Esophagus (tissue), 2 donors: Measurements from ENCODE around the gene ZNF783. TPM values are rescaled to one million over a fixed set of nuclear protein-coding genes. Genes with fewer than 3 reads are reported as not detected.

Experiments
- H3K27ac ChIP-seq, 2 donors: one replicate each; pipeline ENCODE4 v1.5.1; 2013; ENCODE audit warnings: low read depth in 2 of 2, mild to moderate bottlenecking in 2 of 2, inconsistent platforms in 1 of 2, low read length in 1 of 2, moderate library complexity in 1 of 2
- H3K27me3 ChIP-seq, 2 donors: one replicate each; pipeline ENCODE4 v1.6.1; 2013; ENCODE audit warnings: low read length in 2 of 2, control low read depth in 1 of 2, mild to moderate bottlenecking in 1 of 2; ENCODE audit not compliant: insufficient read depth in 2 of 2, control insufficient read depth in 1 of 2
- H3K36me3 ChIP-seq, 2 donors: one replicate each; pipeline ENCODE4 v1.6.1; 2013; ENCODE audit warnings: low read length in 1 of 2; ENCODE audit not compliant: control insufficient read depth in 2 of 2, insufficient read depth in 2 of 2
- H3K4me1 ChIP-seq, 2 donors: one replicate each; pipeline ENCODE4 v1.6.1; 2013; ENCODE audit warnings: low read length in 1 of 2; ENCODE audit not compliant: control insufficient read depth in 2 of 2, insufficient read depth in 2 of 2
- H3K4me3 ChIP-seq, 2 donors: one replicate each; pipeline ENCODE4 v1.5.1; 2013; ENCODE audit warnings: low read length in 2 of 2, mild to moderate bottlenecking in 2 of 2, low read depth in 1 of 2, moderate library complexity in 1 of 2
- H3K9me3 ChIP-seq, 2 donors: one replicate each; pipeline ENCODE4 v1.6.1; 2013; ENCODE audit warnings: mild to moderate bottlenecking in 2 of 2, low read depth in 1 of 2, low read length in 1 of 2, moderate library complexity in 1 of 2; ENCODE audit not compliant: control insufficient read depth in 2 of 2, insufficient read depth in 1 of 2
- WGBS, 2 donors: extraction: QIAGEN DNeasy Blood & Tissue Kit; methylation state at CpG; one replicate each; pipeline ENCODE4 v1.1.7; 2013; 5-methylcytosine and 5-hydroxymethylcytosine counted together
- polyA plus RNA-seq, 2 donors: library from polyadenylated mRNA; stranded (reverse); fragments of 200-250 nt; gene quantifications; one replicate each; pipeline ENCODE4 v1.2.3, GENCODE V29; 2013
- donor health status: healthy with polysubstance abuse.
- donor health status: Bipolar disorder and iron deficiency.

The ZNF783 gene
- polyA plus RNA-seq, 2 donors, result 4.2 to 7.9 TPM

- WGBS, 2 donors, result 94 to 96% methylated on average over 11 of the region's 11 CpGs
- peaks cover 10 to 36% of the 10 kb centered on the region in 2 donors for H3K36me3 ChIP-seq
Observed at GRCh38 chr7:149278396-149278795, 16.4 kb downstream of the ZNF783 start.

GRCh38 chr7:149279111-149279743, 17.2 kb downstream of the ZNF783 start:
- no peaks in the 10 kb centered on the region for H3K27me3 ChIP-seq
- H3K27ac ChIP-seq, result no peak overlapping the region
- H3K36me3 ChIP-seq, result peaks cover 10 to 36% of the 10 kb centered on the region in 2 donors
- no peaks in the 10 kb centered on the region for H3K4me1 ChIP-seq
- H3K4me3 ChIP-seq, result no peak overlapping the region
- 93 to 96% methylated on average over 17 of the region's 17 CpGs for WGBS, 2 donors
- no peaks in the 10 kb centered on the region for H3K9me3 ChIP-seq

More at GRCh38 chr7:149278396-149278795, 16.4 kb downstream of the ZNF783 start:
- no peaks in the 10 kb centered on the region for H3K9me3 ChIP-seq
- H3K27ac ChIP-seq, result no peak overlapping the region
- H3K4me3 ChIP-seq, result no peak overlapping the region
- no peaks in the 10 kb centered on the region for H3K4me1 ChIP-seq
- H3K27me3 ChIP-seq, result no peaks in the 10 kb centered on the region

GRCh38 chr7:149280151-149280550, 18.2 kb downstream of the ZNF783 start:
- H3K36me3 ChIP-seq, result peaks cover 10 to 36% of the 10 kb centered on the region in 2 donors
- 88 to 100% methylated on average over 3 to 7 of the region's 9 CpGs for WGBS, 2 donors

GRCh38 chr7:149280661-149281507, 18.9 kb downstream of the ZNF783 start:
- 91 to 94% methylated on average over 8 of the region's 8 CpGs for WGBS, 2 donors
- peaks cover 0 to 6% of the 10 kb centered on the region in 2 donors for H3K4me1 ChIP-seq
- H3K27ac ChIP-seq, result no peak overlapping the region
- no peak overlapping the region for H3K4me3 ChIP-seq
- H3K36me3 ChIP-seq, result peaks cover 10 to 33% of the 10 kb centered on the region in 2 donors
- H3K27me3 ChIP-seq, result no peaks in the 10 kb centered on the region
- H3K9me3 ChIP-seq, result no peaks in the 10 kb centered on the region

More at GRCh38 chr7:149280151-149280550, 18.2 kb downstream of the ZNF783 start:
- Histone ChIP-seq H3K9me3 (no peaks in the 10 kb centered on the region), H3K27me3 (no peaks in the 10 kb centered on the region), H3K4me1 (no peaks in the 10 kb centered on the region), H3K27ac (no peak overlapping the region), H3K4me3 (no peak overlapping the region)

- H3K4me1 ChIP-seq, result peaks cover 0 to 7% of the 10 kb centered on the region in 2 donors
- H3K9me3 ChIP-seq, result no peaks in the 10 kb centered on the region
- H3K36me3 ChIP-seq, result peaks cover 10 to 30% of the 10 kb centered on the region in 2 donors
- no peaks in the 10 kb centered on the region for H3K27me3 ChIP-seq
- H3K27ac ChIP-seq, result no peak overlapping the region
- no peak overlapping the region for H3K4me3 ChIP-seq
- 92 to 94% methylated on average over 32 to 59 of the region's 59 CpGs for WGBS, 2 donors
Observed at GRCh38 chr7:149281508-149282330, 19.7 kb downstream of the ZNF783 start.

GRCh38 chr7:149282331-149282655, 20.3 kb downstream of the ZNF783 start:
- WGBS, 2 donors, result 88 to 92% methylated on average over 5 of the region's 5 CpGs
- Histone ChIP-seq H3K4me3 (no peak overlapping the region), H3K9me3 (no peaks in the 10 kb centered on the region), H3K4me1 (peaks cover 0 to 7% of the 10 kb centered on the region in 2 donors), H3K27ac (no peak overlapping the region), H3K27me3 (no peaks in the 10 kb centered on the region), H3K36me3 (peaks cover 10 to 30% of the 10 kb centered on the region in 2 donors)

- H3K4me3 ChIP-seq, result no peak overlapping the region
- peaks cover 0 to 7% of the 10 kb centered on the region in 2 donors for H3K4me1 ChIP-seq
- no peak overlapping the region for H3K27ac ChIP-seq
- no peaks in the 10 kb centered on the region for H3K9me3 ChIP-seq
- H3K36me3 ChIP-seq, result peaks cover 10 to 30% of the 10 kb centered on the region in 2 donors
- no peaks in the 10 kb centered on the region for H3K27me3 ChIP-seq
- 81 to 89% methylated on average over 3 of the region's 3 CpGs for WGBS, 2 donors
Observed at GRCh38 chr7:149283321-149283720, 21.3 kb downstream of the ZNF783 start.

GRCh38 chr7:149284343-149284742, 22.3 kb downstream of the ZNF783 start:
- H3K27ac ChIP-seq, result no peak overlapping the region
- no peak overlapping the region for H3K4me3 ChIP-seq
- WGBS, 2 donors, result 42 to 44% methylated on average over 3 of the region's 3 CpGs
- peaks cover 0 to 7% of the 10 kb centered on the region in 2 donors for H3K4me1 ChIP-seq
- no peaks in the 10 kb centered on the region for H3K27me3 ChIP-seq
- H3K36me3 ChIP-seq, result peaks cover 10 to 20% of the 10 kb centered on the region in 2 donors
- H3K9me3 ChIP-seq, result no peaks in the 10 kb centered on the region

GRCh38 chr7:149284850-149285585, 23.0 kb downstream of the ZNF783 start:
- Histone ChIP-seq H3K9me3 (no peaks in the 10 kb centered on the region), H3K4me3 (peak overlapping the region; percentile 59 to 60), H3K27ac (peak overlapping the region in 1 of 2 donors; percentile 27), H3K4me1 (peaks cover 3 to 7% of the 10 kb centered on the region in 2 donors), H3K36me3 (peaks cover 10 to 19% of the 10 kb centered on the region in 2 donors), H3K27me3 (no peaks in the 10 kb centered on the region)
- 1 to 2% methylated on average over 46 to 66 of the region's 66 CpGs for WGBS, 2 donors
